ENCODE measurements around the gene WIPI1.

DNA sequence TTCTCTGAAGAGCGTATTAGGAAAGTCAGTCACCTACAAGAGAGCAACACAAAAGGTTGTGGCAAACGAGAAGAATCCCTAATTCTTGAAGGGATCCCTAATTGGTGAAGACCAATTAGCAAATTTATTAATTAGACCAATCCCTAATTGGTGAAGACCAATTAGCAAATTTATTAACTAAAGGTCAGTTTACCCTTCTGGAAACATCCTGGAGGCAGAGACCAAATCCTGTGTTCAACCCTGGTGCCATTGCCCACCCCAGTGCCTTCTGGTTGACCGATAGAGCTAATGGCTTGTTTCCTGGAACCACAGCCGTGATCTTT lies 74.2 kb downstream of the WIPI1 start:
- TF ChIP-seq ZNF274 (IDR thresholded peaks at IDR 0.05; ENCODE audit: low read depth, low read length) (no peak), YY1 (IDR thresholded peaks at IDR 0.05; ENCODE audit: insufficient read depth, insufficient read length) (no peak)
